GM18508 (cell line): Measurements from ENCODE around the gene GPR176.
"Not testable (repeated sequence)": the region's sequence is repeated elsewhere in the genome, so short reads cannot be mapped to it uniquely, and the experiment has no call there.

Experiments used
- ATAC-seq: cut with Tn5 transposase; IDR thresholded peaks from one replicate; pipeline ENCODE4 v1.9.1; 2021; ENCODE audit warnings: moderate number of reproducible peaks; ENCODE audit not compliant: insufficient read depth, unreplicated experiment

The GPR176 gene

GRCh38 chr15:39893051-39893450 is 27.0 kb downstream of the GPR176 start:
- not testable (repeated sequence) for ATAC-seq

- no peak for ATAC-seq
Measured at GRCh38 chr15:39892418-39892817, 27.6 kb downstream of the GPR176 start.

- ATAC-seq = no peak
Measured at GRCh38 chr15:39890621-39891020, 29.4 kb downstream of the GPR176 start.

- no peak for ATAC-seq
Measured at GRCh38 chr15:39889601-39890000, 30.5 kb downstream of the GPR176 start.

- ATAC-seq = no peak
Measured at GRCh38 chr15:39888809-39889208, 31.3 kb downstream of the GPR176 start.

GRCh38 chr15:39888243-39888642 is 31.8 kb downstream of the GPR176 start:
- ATAC-seq = no peak

- ATAC-seq = no peak
Measured at GRCh38 chr15:39887832-39888231, 32.2 kb downstream of the GPR176 start.

GRCh38 chr15:39887211-39887610 is 32.9 kb downstream of the GPR176 start:
- ATAC-seq = no peak

- ATAC-seq = no peak
Measured at GRCh38 chr15:39886418-39886817, 33.6 kb downstream of the GPR176 start.

- ATAC-seq = no peak
Measured at GRCh38 chr15:39885099-39885777, 34.8 kb downstream of the GPR176 start.

- ATAC-seq = no peak
Measured at GRCh38 chr15:39884351-39884750, 35.7 kb downstream of the GPR176 start.

GRCh38 chr15:39882602-39883001 is 37.5 kb downstream of the GPR176 start:
- no peak for ATAC-seq

- ATAC-seq = no peak
Measured at GRCh38 chr15:39881790-39882189, 38.3 kb downstream of the GPR176 start.

GRCh38 chr15:39880718-39881387 is 39.2 kb downstream of the GPR176 start:
- no peak for ATAC-seq

- no peak for ATAC-seq
Measured at GRCh38 chr15:39878406-39878785, 41.7 kb downstream of the GPR176 start.

- ATAC-seq = no peak
Measured at GRCh38 chr15:39874890-39875549, 45.0 kb downstream of the GPR176 start.

- ATAC-seq = peak; percentile 55
Measured at GRCh38 chr15:39873978-39874377, 46.1 kb downstream of the GPR176 start.

- ATAC-seq = no peak
Measured at GRCh38 chr15:39870537-39870936, 49.5 kb downstream of the GPR176 start.

GRCh38 chr15:39869858-39870515 is 50.1 kb downstream of the GPR176 start:
- no peak for ATAC-seq

GRCh38 chr15:39869254-39869653 is 50.8 kb downstream of the GPR176 start:
- ATAC-seq = no peak

- ATAC-seq = no peak
Measured at GRCh38 chr15:39868396-39868795, 51.7 kb downstream of the GPR176 start.
